ENCODE data around the gene MAN1A1.

MAN1A1 gene

DNA sequence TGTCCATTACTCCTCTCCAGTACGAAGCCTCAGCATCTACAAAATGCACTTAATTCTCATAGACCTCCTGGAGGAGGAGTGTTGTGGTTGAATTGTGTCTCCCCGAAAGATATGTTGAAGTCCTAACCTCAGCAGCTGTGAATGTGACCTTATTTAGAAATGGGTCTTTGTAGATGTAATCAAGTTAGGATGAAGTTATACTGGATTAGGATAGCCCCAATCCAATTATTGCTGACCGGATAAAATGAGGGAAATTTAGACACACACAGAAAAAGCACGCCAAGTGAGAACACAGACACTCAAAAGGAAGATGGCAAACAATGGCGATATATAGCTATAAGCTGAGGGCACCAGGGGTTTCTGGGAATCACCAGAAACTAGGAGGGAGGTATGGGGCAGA lies 206.9 kb downstream of the MAN1A1 start:
- H3K4me3 ChIP-seq (ENCODE audit: low read length), result no peak overlapping the region
- DNase-seq (ENCODE audit: low read depth, low spot score), result no peak

DNA sequence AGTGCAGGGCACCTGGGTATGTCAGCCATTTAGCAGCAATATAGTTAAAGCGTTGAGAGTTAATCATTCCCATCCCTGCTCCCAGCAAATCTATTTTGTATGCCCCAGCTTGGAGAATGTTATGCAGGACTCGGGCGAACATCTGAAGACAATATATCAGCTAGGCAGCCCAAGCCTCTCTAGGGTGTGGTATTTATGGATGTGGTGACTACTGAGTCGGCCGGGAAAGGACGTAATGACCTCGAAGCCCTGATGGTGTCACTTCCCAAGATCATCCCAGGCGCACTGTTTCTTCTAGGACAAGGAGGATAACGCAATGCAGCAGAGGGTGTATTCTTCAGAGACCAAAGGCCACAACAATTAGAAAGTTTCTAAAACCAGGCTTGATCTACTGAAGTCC lies 207.5 kb downstream of the MAN1A1 start:
- DNase-seq (ENCODE audit: low read depth, low spot score), result no peak

DNA sequence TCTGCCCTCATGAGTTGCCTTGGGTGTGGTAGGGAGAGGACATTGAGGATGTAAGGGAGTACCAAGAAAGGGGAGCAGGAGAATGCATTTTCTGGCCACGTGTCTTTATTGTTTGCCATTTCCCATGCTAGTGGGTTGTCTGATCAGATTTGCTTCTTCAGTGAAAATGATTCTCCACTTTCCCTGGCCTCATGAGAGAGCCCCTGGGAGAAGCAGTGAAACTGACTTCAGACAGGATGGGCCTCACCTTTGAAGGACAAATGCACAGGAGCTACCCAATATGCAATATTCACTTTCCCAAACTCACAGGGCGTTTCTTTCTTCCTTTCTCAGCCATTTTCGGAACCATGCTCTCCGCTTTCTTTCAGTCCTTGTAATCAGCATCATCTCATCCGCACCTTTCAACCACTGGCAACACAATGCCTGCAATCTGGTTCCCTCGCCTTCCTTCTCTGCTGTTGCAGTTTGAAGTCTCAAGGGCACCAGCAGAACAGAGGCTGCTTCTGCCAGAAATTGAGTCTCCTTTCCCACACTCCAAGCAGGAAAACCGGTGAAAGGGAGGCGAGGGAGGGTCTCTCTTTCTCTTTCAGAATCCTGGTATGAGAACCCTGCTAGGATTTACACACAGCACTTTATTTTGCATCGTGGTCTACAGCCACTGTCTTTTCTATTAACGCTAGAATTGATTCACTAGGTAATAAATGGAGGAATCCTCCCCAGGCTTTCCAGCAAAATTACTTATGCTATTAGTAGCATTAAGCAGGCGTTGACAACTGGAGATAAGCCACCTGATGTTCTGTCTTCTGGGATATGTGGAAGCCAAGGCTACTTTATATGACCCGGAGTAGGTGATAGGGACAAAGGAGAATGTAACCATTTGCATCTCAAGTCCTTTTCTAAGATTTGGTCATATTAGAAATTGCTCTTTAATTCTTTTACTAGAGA lies 209.1 kb downstream of the MAN1A1 start:
- no peak overlapping the region for H3K4me3 ChIP-seq (ENCODE audit: low read length)
- no peak for DNase-seq (ENCODE audit: low read depth, low spot score)

More for the DNA sequence above, 207.5 kb downstream of the MAN1A1 start:
- no peak overlapping the region for H3K4me3 ChIP-seq (ENCODE audit: low read length)

- H3K4me3 ChIP-seq (ENCODE audit: low read length), result no peak overlapping the region
Observed at GRCh38 chr6:119138906-119139541, 210.5 kb downstream of the MAN1A1 start.

DNA sequence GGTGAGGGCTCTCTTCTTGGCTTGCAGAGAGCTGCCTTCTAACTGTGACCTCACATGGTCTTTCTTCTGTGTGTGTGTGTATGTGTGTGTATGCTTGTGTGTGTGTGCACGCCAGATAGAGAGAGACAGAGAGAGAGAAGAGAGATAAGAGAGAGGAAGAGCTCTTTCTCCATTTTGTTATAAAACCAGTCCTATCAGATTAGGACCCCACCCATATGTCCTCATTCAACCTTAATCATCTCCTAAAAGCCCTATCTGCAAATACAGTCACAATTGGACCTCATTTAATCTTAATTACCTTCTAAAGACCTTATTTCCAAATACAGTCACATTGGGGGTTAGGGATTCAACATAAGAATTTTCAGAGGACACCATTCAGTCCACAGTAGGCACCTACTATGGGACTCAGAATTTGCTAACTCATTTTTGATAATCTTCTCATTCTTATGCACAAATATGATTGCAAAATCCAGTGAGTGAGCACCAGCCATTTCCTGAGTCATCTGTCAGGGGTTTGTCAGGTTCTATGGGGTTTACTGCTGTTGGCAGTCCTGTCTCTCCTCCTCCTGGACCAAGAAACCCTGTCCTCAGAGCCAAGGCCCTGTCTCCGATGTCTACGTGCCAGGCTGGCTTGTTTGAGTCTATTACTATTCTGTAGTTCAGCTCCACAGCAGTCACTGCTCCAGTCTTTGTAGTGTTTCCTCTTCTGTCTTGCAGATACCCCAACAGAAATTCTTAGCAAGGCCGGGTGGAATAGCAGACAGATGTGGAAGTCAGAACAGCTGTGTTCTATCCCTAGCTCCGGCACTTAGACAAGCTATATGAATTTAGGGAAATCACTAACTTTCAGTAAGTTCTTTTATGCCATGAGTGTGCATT lies 212.1 kb downstream of the MAN1A1 start:
- no peak overlapping the region for H3K4me3 ChIP-seq (ENCODE audit: low read length)
- no peak for DNase-seq (ENCODE audit: low read depth, low spot score)

More at GRCh38 chr6:119138906-119139541, 210.5 kb downstream of the MAN1A1 start:
- no peak for DNase-seq (ENCODE audit: low read depth, low spot score)

DNA sequence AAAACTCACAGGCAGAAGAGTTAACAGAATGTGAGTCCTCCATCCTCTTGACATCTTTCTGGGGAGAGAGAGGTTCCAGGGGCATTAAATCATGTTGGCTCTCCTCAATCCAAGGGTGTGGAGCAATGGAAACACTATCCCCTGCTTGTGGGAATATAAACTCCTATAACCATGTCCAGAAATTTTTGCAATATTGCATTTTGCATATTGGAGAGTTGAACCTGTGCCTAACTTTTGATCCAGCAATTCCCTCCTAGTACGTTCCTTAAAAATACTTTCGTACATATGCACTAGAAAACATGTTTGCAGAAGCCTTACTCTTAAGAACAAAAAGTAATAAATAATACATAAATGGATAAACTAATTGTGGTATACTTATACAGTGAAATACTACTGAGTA lies 214.8 kb downstream of the MAN1A1 start:
- DNase-seq (ENCODE audit: low read depth, low spot score), result no peak
- no peak overlapping the region for H3K4me3 ChIP-seq (ENCODE audit: low read length)

GRCh38 chr6:119133400-119133799 lies 216.2 kb downstream of the MAN1A1 start:
- no peak for DNase-seq (ENCODE audit: low read depth, low spot score)
- no peak overlapping the region for H3K4me3 ChIP-seq (ENCODE audit: low read length)

DNA sequence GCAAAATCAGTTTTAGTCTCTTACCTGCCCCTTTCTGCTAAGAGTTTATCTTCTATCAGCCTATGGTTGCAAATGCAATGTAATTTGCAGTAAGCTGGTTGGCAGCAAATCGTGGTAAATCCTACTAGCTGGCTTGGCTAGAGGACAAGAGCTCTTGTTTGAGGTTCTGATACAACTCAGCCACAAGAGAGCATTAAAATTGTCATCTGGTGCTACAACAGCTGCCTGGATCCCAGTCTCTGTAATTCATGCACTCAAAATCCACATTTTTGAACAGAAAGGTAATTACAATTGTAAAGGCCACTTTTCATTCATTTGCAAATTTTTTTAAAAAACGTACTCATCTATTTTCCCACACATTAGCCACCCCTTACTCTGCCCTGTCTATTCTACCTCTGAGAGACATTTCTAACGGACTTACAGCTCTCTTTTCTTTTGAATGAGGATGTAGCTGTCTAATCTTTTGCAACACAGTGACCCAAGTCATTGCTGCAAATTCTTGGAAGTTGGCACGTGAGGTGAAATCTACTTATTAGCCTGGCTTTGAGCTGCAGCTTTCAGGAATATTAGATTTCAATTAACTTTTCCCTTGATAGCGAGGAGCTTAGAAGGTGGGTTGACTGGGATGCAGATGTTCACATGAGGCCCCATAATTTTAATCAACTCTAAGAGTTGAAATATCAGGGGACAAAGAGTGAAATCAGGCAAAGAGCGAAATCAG lies 217.1 kb downstream of the MAN1A1 start:
- H3K4me3 ChIP-seq (ENCODE audit: low read length), result no peak overlapping the region
- DNase-seq (ENCODE audit: low read depth, low spot score), result no peak

- H3K4me3 ChIP-seq (ENCODE audit: low read length), result no peak overlapping the region
- no peak for DNase-seq (ENCODE audit: low read depth, low spot score)
Observed at GRCh38 chr6:119129968-119130484, 219.5 kb downstream of the MAN1A1 start.

GRCh38 chr6:119129148-119129967 lies 220.2 kb downstream of the MAN1A1 start:
- H3K4me3 ChIP-seq (ENCODE audit: low read length), result no peak overlapping the region
- peak; percentile 70 for DNase-seq (ENCODE audit: low read depth, low spot score)

DNA sequence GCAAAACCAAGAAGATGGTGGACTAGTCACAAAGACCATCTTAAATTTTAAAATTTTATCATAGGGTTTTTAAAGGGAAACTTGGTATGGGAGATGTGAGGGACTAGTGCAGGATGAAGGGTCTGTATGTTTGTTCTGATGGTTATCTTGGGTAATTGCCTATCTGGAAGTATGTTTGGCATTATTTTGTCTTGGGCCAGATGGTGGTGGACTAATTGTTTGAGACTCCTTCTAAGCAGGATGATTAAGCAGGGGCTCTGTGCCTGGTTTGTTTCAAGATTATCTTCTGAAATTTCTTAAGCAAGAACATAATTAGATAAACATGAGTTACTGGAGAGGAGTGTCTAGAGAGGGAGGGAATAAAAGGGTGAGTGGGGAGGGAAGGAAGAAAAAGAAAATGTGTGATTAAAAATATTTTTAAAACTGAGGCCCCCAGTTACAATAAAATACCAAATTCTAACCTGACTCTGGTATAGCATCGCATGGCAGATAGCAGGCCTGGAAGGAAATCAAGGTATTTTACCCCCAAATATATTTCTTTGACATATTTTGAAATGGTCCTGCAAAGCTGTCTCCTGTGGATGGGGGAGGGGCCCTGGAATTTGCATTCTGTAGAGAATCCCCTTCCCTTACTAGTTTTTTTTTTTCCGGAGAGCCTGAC lies 221.2 kb downstream of the MAN1A1 start:
- DNase-seq (ENCODE audit: low read depth, low spot score), result no peak
- no peak overlapping the region for H3K4me3 ChIP-seq (ENCODE audit: low read length)

GRCh38 chr6:119127627-119128026 lies 221.9 kb downstream of the MAN1A1 start:
- DNase-seq (ENCODE audit: low read depth, low spot score), result no peak
- no peak overlapping the region for H3K4me3 ChIP-seq (ENCODE audit: low read length)

Measured in Jurkat, Clone E6-1 (cell line).